Tibial nerve (tissue), 4 donors: ENCODE data around the gene RAB1A. TPM values are rescaled to one million over a fixed set of nuclear protein-coding genes. Genes with fewer than 3 reads are reported as not detected.

Source experiments
- DNase-seq, 2 donors: peaks; one replicate each; pipeline ENCODE4 v3.0.0-alpha.2; 2019; ENCODE audit warnings: low spot score in 2 of 2
- H3K27ac ChIP-seq, 4 donors: fragments of 200-600 bp; sonication (generic) in 3 of 4; one replicate each; pipeline ENCODE4 v1.5.1; 2017 to 2019; ENCODE audit warnings: mild to moderate bottlenecking in 1 of 4
- H3K27me3 ChIP-seq, 2 donors: fragments of 200-600 bp; sonication (generic) in 1 of 2; one replicate each; pipeline versions ENCODE4 v1.5.1 to v1.6.0; 2017 to 2019
- H3K36me3 ChIP-seq, 3 donors: fragments of 200-600 bp; sonication (generic); one replicate each; pipeline ENCODE4 v1.5.1; 2018 to 2019
- H3K4me1 ChIP-seq, 4 donors: fragments of 200-600 bp; sonication (generic) in 3 of 4; one replicate each; pipeline ENCODE4 v1.5.1; 2017 to 2019
- H3K4me3 ChIP-seq, 4 donors: fragments of 200-600 bp; sonication (generic) in 3 of 4; one replicate each; pipeline ENCODE4 v1.5.1; 2017 to 2019; ENCODE audit warnings: mild to moderate bottlenecking in 1 of 4, moderate library complexity in 1 of 4
- H3K9me3 ChIP-seq, 4 donors: fragments of 200-600 bp; sonication (generic) in 3 of 4; one replicate each; pipeline ENCODE4 v1.5.1; 2017 to 2019
- EP300 ChIP-seq, 2 donors: sonication (generic); formaldehyde crosslinking; IDR thresholded peaks; one replicate each; pipeline ENCODE4 v1.6.1; 2017; ENCODE audit warnings: antibody characterized with exemption in 2 of 2, mild to moderate bottlenecking in 1 of 2
- POLR2A ChIP-seq, 2 donors: fragments of 450-650 bp; IDR thresholded peaks; one replicate each; pipeline ENCODE4 v1.6.1; 2017; ENCODE audit warnings: antibody characterized with exemption in 2 of 2, mild to moderate bottlenecking in 2 of 2, moderate library complexity in 2 of 2
- WGBS, 2 donors: methylation state at CpG; one replicate each; pipeline ENCODE4 v1.1.5; 2018; 5-methylcytosine and 5-hydroxymethylcytosine counted together
- small RNA-seq: library from RNA; depleted of rRNA; stranded (forward); fragments of <200 nt; gene quantifications from one replicate; pipeline ENCODE3, GENCODE V24; 2016
- total RNA-seq, 4 donors: library from RNA; depleted of rRNA; stranded (reverse); fragments of >200 nt; gene quantifications; one replicate each; pipeline ENCODE4 v1.1.0, GENCODE V29; 2016
- TF ChIP-seq, protein P1 (sequence below), 5 experiments: fragments of 200-600 bp in 3 of 5; fragments of 450-650 bp in 2 of 5; sonication (generic) in 3 of 5; IDR thresholded peaks; one replicate each; pipeline ENCODE4 v1.5.1; 2016 to 2019; ENCODE audit warnings: antibody characterized with exemption in 5 of 5, mild to moderate bottlenecking in 3 of 5, moderate library complexity in 2 of 5

Gene RAB1A
- total RNA-seq, 4 donors from 2014 or later: 69.6 to 93.0 (median 81.6) TPM

- Histone ChIP-seq H3K4me1 (peaks cover 0 to 9% (median 2%) of the 10 kb centered on the region in 4 donors), H3K27me3 (no peaks in the 10 kb centered on the region), H3K36me3 (no peaks in the 10 kb centered on the region), H3K4me3 (no peak overlapping the region), H3K9me3 (no peaks in the 10 kb centered on the region), H3K27ac (no peak overlapping the region)
- no peak for DNase-seq
- TF ChIP-seq EP300 (IDR thresholded peaks at IDR 0.05): no peak
- no peak for TF ChIP-seq POLR2A (IDR thresholded peaks at IDR 0.05)
- TF ChIP-seq, protein P1, sequence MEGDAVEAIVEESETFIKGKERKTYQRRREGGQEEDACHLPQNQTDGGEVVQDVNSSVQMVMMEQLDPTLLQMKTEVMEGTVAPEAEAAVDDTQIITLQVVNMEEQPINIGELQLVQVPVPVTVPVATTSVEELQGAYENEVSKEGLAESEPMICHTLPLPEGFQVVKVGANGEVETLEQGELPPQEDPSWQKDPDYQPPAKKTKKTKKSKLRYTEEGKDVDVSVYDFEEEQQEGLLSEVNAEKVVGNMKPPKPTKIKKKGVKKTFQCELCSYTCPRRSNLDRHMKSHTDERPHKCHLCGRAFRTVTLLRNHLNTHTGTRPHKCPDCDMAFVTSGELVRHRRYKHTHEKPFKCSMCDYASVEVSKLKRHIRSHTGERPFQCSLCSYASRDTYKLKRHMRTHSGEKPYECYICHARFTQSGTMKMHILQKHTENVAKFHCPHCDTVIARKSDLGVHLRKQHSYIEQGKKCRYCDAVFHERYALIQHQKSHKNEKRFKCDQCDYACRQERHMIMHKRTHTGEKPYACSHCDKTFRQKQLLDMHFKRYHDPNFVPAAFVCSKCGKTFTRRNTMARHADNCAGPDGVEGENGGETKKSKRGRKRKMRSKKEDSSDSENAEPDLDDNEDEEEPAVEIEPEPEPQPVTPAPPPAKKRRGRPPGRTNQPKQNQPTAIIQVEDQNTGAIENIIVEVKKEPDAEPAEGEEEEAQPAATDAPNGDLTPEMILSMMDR (IDR thresholded peaks at IDR 0.05): no peak
- 80% methylated on average over 3 of the region's 3 CpGs for WGBS, 2 donors
Measured at GRCh38 chr2:65037178-65037577, 92.7 kb downstream of the RAB1A start.

Small RNA genes lying within 50 kb of the gene (small RNA-seq; reads per million reads assigned to genes)
- not detected for gene RF00090

Other genes with a start within 250 kb of the RAB1A start
- 10 to 100 TPM in 3 of 4 donors, 1 to 10 TPM in 1; 7.2 to 14.4 (median 12.2) TPM for gene SLC1A4, start 140.7 kb downstream of the RAB1A start, total RNA-seq
- gene CEP68, start 73.7 kb downstream of the RAB1A start, total RNA-seq: 10 to 100 TPM; 21.6 to 40.4 (median 25.2) TPM
- 10 to 100 TPM; 58.6 to 86.1 (median 80.0) TPM for gene ACTR2, start 97.7 kb upstream of the RAB1A start, total RNA-seq